Measurements from ENCODE around the gene ASCL2.

DNA sequence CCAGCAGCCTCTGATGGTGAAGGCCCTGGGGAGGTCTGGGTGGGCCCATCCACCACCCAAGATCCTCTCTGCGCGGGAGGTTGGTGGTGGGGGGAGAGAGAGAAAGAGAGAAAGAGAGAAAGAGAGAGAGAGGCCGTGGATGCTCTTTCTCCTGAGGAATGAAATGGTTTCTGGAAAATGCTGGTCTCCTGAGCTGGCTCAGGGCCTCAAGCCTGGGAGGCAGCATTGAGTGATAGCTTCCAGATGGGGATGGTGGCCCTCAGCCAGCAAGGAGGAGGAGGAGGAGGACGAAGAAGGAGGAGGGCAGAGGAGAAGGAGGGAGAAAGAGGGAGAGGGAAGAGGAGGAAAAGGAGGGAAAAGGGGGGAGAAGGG lies 36.0 kb upstream of the ASCL2 start:
- TF ChIP-seq CTCF (IDR thresholded peaks at IDR 0.05) (no peak), POLR2A (IDR thresholded peaks at IDR 0.05) (no peak)
